GM21786 (cell line): ENCODE results near the gene PTCSC3.

Experiments
- ATAC-seq: cut with Tn5 transposase; IDR thresholded peaks from one replicate; pipeline ENCODE4 v1.9.1; 2021; ENCODE audit not compliant: unreplicated experiment

Gene PTCSC3

DNA sequence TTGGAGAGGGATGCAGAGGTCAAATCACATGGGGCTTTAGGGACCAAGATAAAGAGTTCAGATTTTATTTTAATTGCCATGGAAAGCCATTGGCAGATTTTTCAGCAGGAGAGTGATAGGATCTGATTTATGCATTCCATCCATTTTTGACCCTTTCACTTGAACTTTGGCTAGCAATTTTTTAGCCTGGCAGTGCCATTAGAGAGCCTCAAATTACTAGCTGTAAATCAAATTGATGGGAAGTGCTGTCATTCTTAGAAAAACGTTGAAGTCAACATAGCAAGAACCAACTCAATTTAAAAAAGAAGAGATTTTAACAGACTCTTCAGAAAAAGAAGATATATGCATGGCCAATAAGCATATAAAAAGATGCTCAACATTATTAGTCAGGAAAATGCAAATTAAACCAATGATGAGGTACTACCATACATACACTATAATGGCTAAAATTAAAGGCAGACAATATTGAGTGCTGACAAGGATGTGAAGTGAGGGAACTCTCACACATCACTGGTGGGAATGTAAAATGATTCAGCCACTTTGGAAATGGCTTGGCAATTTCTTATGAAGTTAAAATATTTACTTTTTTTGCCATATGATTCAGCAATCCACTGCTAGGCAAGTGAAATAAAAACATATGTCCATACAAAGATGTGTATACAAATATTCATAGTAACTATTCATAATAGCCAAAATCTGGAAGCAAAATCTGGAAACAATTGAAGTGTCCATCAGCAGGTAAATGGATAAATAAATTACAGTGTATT lies 89.7 kb downstream of the PTCSC3 start:
- no peak for ATAC-seq

GRCh38 chr14:36085861-36086260 lies 90.7 kb downstream of the PTCSC3 start:
- no peak for ATAC-seq
